Activated CD4-positive, alpha-beta T cell treated with anti-CD3 and anti-CD28 coated beads, Interleukin-2, amount 50 U/mL, for 48 hours (primary cell): Measurements from ENCODE around the gene PTPN6.

ENCODE experiments used
- DNase-seq, 2 experiments: peaks; one replicate each; pipeline ENCODE4 v3.0.0-alpha.2; 2020

PTPN6 gene

GRCh38 chr12:6975297-6976032, 24.3 kb downstream of the PTPN6 start:
- no peak for DNase-seq

GRCh38 chr12:6977653-6978052, 26.5 kb downstream of the PTPN6 start:
- no peak for DNase-seq

- DNase-seq, result no peak
Observed at GRCh38 chr12:6978188-6978587, 27.0 kb downstream of the PTPN6 start.

- DNase-seq, result no peak
Observed at GRCh38 chr12:6978611-6979011, 27.5 kb downstream of the PTPN6 start.

GRCh38 chr12:6979021-6979420, 27.9 kb downstream of the PTPN6 start:
- no peak for DNase-seq

GRCh38 chr12:6979453-6979852, 28.3 kb downstream of the PTPN6 start:
- no peak for DNase-seq

GRCh38 chr12:6980075-6980474, 28.9 kb downstream of the PTPN6 start:
- no peak for DNase-seq

- DNase-seq, result no peak
Observed at GRCh38 chr12:6980740-6981139, 29.6 kb downstream of the PTPN6 start.

- no peak for DNase-seq
Observed at GRCh38 chr12:6981152-6982052, 30.2 kb downstream of the PTPN6 start.

GRCh38 chr12:6982532-6982931, 31.4 kb downstream of the PTPN6 start:
- no peak for DNase-seq

- DNase-seq, result no peak
Observed at GRCh38 chr12:6987956-6988553, 36.9 kb downstream of the PTPN6 start.

GRCh38 chr12:6996040-6996441, 44.9 kb downstream of the PTPN6 start:
- no peak for DNase-seq

- no peak for DNase-seq
Observed at GRCh38 chr12:6998715-6999451, 47.7 kb downstream of the PTPN6 start.

- DNase-seq, result no peak
Observed at GRCh38 chr12:7001921-7002591, 50.9 kb downstream of the PTPN6 start.

GRCh38 chr12:7004287-7004803, 53.2 kb downstream of the PTPN6 start:
- DNase-seq, result no peak

GRCh38 chr12:7004840-7005239, 53.7 kb downstream of the PTPN6 start:
- no peak for DNase-seq

GRCh38 chr12:7005311-7005710, 54.2 kb downstream of the PTPN6 start:
- DNase-seq, result no peak

GRCh38 chr12:7006639-7007038, 55.5 kb downstream of the PTPN6 start:
- no peak for DNase-seq

GRCh38 chr12:7008864-7009263, 57.7 kb downstream of the PTPN6 start:
- no peak for DNase-seq

GRCh38 chr12:7009512-7009911, 58.4 kb downstream of the PTPN6 start:
- no peak for DNase-seq
